ENCODE results near the gene LGR5. TPM values are rescaled to one million over a fixed set of nuclear protein-coding genes. Genes with fewer than 3 reads are reported as not detected.
A peak's percentile ranks its signal among the peaks of the same experiment; 100 is the strongest.

Gene LGR5
- total RNA-seq, 1 experiment from 2014 or later: 0.17 TPM

DNA sequence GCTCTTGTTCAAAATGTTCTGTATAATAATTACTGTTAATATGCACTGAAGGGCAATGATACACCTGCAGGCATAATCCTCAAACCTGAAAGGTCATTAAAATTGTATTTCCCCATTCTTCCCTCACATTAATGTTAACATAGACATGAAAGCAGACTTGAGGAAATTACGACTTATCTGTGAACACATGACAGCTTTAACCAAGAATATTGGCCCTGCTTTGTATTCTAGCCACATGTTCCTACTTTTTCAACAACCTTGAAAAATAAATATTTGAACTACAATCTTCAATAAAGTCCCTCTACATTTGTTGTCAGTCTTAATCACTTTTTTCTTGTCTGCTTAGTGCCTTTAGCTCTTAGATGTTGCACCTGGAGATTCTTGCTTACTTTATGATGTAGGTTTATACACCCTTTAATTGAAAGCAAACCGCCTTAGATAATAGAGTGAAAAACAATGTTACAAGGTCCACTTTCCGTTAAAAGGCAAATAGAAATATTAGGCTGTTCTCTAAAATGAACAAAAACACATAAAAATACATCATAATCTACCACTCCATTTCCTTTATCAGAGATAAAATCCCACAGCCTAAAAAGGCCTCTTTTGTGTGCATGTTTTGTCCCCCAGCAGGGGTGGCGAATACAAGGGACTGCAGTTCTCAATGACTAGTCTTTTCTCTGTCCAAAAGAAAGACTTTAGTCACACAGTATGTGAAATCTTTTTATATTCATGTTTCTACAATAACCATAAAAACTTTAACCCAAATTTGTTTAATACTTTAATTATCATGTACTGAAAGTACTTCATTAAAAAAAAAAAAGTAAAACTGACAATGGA lies 168.1 kb downstream of the LGR5 start (continued):
- TF ChIP-seq, protein P1, sequence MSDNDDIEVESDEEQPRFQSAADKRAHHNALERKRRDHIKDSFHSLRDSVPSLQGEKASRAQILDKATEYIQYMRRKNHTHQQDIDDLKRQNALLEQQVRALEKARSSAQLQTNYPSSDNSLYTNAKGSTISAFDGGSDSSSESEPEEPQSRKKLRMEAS (CRISPR knock-in tag; IDR thresholded peaks at IDR 0.05): no peak
- no peak for TF ChIP-seq NR1H2 (CRISPR knock-in tag; IDR thresholded peaks at IDR 0.05)

DNA sequence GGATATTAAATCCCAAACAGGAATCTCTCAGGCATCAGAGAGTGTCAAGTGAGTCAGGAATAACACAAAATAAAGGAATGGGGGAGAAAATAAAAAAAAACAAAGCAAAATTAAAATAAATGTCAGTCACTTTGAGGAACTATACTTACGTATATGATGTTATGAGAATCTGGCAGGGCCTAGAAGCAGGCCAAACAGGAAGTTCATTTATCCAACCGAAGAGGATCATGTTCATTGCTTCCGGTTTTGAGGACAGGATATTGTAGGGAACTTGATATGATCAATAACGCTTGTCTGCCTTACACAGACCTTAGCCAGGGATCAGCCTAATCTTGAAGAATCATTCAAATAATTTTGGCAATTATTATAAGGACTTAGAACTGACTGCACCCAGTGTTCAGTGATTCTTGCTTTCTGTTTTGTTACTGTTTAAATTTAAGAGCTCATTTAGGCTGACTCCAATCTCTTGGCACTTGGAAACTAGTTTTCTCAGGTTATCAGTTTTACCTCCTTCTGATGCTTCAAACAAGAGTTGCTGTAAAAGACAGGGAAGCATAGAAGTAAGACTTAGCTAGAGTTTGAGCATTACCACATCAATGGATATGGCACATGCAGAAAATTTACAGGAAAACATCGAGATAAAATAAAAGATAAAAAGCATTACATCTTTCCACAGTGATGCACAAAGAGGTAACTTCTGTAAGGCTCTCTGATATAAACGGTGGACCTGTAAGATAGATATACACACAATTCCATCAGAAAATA lies 170.6 kb downstream of the LGR5 start:
- Mint-ChIP-seq H3K4me1 (no peaks in the 10 kb centered on the region), H3K36me3 (peaks cover 61% of the 10 kb centered on the region), H3K27ac (no peak overlapping the region), H3K9me3 (no peaks in the 10 kb centered on the region), H3K4me3 (no peak overlapping the region), H3K27me3 (ENCODE audit: low read depth) (no peaks in the 10 kb centered on the region)
- ChIA-PET POLR2A (no interaction called here), CTCF (interaction anchor here (1.0 kb wide), 1 partner anchor 26 kb away, joined by 3 read pairs; no protein-coding TSS in a partner anchor)
- TF ChIP-seq ESRRA (CRISPR knock-in tag; IDR thresholded peaks at IDR 0.05; ENCODE audit: borderline replicate concordance) (no peak), MYBL2 (CRISPR knock-in tag; IDR thresholded peaks at IDR 0.05) (no peak)
- TF ChIP-seq, protein P2, sequence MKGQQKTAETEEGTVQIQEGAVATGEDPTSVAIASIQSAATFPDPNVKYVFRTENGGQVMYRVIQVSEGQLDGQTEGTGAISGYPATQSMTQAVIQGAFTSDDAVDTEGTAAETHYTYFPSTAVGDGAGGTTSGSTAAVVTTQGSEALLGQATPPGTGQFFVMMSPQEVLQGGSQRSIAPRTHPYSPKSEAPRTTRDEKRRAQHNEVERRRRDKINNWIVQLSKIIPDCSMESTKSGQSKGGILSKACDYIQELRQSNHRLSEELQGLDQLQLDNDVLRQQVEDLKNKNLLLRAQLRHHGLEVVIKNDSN (CRISPR knock-in tag; IDR thresholded peaks at IDR 0.05): no peak
- DNase-seq (ENCODE audit: low spot score) (no peak), ATAC-seq (no peak)

DNA sequence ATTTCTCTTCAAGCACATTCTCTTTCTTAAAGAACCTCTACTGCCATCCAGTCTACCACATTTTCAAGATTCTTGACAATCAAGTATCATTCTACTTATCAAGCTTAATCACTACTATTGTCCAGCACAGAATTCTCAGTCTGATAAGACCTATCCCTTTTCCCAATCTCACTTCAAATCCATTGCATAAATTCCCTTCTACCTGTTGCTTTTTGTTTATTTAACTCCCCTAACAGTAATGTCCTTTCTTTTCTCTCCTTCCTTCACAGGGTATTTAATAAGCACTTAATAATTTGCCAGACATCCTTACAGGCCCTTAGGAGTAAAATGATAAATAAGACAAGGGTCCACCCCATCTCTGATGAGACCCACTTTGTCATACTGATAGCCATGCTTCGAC lies 182.3 kb downstream of the LGR5 start:
- peak overlapping the region; percentile 0 for H3K27ac Mint-ChIP-seq
- CTCF ChIA-PET: no interaction called here

More for the DNA sequence above, 182.3 kb downstream of the LGR5 start:
- Mint-ChIP-seq H3K4me1 (peaks cover 27% of the 10 kb centered on the region), H3K36me3 (peaks cover 64% of the 10 kb centered on the region), H3K27me3 (ENCODE audit: low read depth) (no peaks in the 10 kb centered on the region), H3K9me3 (no peaks in the 10 kb centered on the region), H3K4me3 (no peak overlapping the region)
- POLR2A ChIA-PET: interaction anchor here (0.7 kb wide), 1 partner anchor 12 kb away, joined by 3 read pairs; no protein-coding TSS in a partner anchor
- TF ChIP-seq, protein P3, sequence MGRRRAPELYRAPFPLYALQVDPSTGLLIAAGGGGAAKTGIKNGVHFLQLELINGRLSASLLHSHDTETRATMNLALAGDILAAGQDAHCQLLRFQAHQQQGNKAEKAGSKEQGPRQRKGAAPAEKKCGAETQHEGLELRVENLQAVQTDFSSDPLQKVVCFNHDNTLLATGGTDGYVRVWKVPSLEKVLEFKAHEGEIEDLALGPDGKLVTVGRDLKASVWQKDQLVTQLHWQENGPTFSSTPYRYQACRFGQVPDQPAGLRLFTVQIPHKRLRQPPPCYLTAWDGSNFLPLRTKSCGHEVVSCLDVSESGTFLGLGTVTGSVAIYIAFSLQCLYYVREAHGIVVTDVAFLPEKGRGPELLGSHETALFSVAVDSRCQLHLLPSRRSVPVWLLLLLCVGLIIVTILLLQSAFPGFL (CRISPR knock-in tag; IDR thresholded peaks at IDR 0.05; ENCODE audit: borderline replicate concordance): no peak
- TF ChIP-seq ZNF232 (CRISPR knock-in tag; IDR thresholded peaks at IDR 0.05) (no peak), NFATC4 (CRISPR knock-in tag; IDR thresholded peaks at IDR 0.05) (no peak), ZNF416 (CRISPR knock-in tag; IDR thresholded peaks at IDR 0.05) (no peak), SP1 (CRISPR knock-in tag; conservative IDR thresholded peaks at IDR 0.05) (no peak), NR2C2 (CRISPR knock-in tag; IDR thresholded peaks at IDR 0.05) (no peak), EMX1 (CRISPR knock-in tag; IDR thresholded peaks at IDR 0.05) (no peak), RORB (CRISPR knock-in tag; IDR thresholded peaks at IDR 0.05) (no peak)
- TF ChIP-seq, protein P4, sequence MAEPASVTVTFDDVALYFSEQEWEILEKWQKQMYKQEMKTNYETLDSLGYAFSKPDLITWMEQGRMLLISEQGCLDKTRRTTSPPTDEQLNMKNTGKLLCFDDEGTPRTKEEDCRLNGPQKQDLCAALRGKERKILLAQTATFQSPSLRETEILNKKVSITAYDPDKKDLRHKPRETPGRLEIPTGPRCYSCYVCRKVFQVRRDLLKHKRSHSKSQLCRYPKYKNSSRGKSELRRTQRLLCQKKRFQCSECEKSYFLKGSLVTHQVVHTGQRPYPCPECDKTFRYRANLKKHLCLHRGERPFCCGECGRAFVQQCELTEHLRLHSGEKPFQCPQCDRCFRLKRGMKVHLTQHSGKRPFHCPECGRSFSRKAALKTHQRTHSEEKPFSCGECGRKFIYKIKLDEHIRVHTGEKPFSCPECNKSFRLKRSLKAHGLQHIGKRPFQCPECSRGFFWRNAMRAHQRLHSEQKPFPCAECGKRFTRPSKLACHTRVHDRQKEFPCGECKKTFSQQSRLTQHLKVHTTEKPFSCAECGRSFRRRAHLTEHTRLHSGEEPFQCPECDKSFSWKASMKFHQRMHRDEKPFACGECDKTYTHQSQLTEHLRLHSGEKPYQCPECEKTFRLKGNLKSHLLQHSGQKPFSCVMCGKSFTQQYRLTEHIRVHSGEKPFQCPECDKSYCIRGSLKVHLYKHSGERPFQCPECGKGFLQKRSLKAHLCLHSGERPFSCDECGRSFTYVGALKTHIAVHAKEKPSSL (CRISPR knock-in tag; conservative IDR thresholded peaks at IDR 0.05): no peak
- TF ChIP-seq, protein P5, sequence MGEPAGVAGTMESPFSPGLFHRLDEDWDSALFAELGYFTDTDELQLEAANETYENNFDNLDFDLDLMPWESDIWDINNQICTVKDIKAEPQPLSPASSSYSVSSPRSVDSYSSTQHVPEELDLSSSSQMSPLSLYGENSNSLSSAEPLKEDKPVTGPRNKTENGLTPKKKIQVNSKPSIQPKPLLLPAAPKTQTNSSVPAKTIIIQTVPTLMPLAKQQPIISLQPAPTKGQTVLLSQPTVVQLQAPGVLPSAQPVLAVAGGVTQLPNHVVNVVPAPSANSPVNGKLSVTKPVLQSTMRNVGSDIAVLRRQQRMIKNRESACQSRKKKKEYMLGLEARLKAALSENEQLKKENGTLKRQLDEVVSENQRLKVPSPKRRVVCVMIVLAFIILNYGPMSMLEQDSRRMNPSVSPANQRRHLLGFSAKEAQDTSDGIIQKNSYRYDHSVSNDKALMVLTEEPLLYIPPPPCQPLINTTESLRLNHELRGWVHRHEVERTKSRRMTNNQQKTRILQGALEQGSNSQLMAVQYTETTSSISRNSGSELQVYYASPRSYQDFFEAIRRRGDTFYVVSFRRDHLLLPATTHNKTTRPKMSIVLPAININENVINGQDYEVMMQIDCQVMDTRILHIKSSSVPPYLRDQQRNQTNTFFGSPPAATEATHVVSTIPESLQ (CRISPR knock-in tag; IDR thresholded peaks at IDR 0.05): no peak
- TF ChIP-seq, protein P6, sequence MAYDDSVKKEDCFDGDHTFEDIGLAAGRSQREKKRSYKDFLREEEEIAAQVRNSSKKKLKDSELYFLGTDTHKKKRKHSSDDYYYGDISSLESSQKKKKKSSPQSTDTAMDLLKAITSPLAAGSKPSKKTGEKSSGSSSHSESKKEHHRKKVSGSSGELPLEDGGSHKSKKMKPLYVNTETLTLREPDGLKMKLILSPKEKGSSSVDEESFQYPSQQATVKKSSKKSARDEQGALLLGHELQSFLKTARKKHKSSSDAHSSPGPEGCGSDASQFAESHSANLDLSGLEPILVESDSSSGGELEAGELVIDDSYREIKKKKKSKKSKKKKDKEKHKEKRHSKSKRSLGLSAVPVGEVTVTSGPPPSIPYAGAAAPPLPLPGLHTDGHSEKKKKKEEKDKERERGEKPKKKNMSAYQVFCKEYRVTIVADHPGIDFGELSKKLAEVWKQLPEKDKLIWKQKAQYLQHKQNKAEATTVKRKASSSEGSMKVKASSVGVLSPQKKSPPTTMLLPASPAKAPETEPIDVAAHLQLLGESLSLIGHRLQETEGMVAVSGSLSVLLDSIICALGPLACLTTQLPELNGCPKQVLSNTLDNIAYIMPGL (CRISPR knock-in tag; IDR thresholded peaks at IDR 0.05): no peak
- TF ChIP-seq, protein P7, sequence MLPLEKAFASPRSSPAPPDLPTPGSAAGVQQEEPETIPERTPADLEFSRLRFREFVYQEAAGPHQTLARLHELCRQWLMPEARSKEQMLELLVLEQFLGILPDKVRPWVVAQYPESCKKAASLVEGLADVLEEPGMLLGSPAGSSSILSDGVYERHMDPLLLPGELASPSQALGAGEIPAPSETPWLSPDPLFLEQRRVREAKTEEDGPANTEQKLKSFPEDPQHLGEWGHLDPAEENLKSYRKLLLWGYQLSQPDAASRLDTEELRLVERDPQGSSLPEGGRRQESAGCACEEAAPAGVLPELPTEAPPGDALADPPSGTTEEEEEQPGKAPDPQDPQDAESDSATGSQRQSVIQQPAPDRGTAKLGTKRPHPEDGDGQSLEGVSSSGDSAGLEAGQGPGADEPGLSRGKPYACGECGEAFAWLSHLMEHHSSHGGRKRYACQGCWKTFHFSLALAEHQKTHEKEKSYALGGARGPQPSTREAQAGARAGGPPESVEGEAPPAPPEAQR (CRISPR knock-in tag; IDR thresholded peaks at IDR 0.05): no peak
- TF ChIP-seq, protein P8, sequence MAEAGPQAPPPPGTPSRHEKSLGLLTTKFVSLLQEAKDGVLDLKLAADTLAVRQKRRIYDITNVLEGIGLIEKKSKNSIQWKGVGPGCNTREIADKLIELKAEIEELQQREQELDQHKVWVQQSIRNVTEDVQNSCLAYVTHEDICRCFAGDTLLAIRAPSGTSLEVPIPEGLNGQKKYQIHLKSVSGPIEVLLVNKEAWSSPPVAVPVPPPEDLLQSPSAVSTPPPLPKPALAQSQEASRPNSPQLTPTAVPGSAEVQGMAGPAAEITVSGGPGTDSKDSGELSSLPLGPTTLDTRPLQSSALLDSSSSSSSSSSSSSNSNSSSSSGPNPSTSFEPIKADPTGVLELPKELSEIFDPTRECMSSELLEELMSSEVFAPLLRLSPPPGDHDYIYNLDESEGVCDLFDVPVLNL (CRISPR knock-in tag; IDR thresholded peaks at IDR 0.05; ENCODE audit: borderline replicate concordance, low read depth): no peak
- no peak for DNase-seq (ENCODE audit: low spot score)
- no peak for ATAC-seq

All from WTC11 (cell line).